GM19351 (cell line): ENCODE data around the gene MOV10.

ENCODE experiments used
- ATAC-seq: cut with Tn5 transposase; IDR thresholded peaks from one replicate; pipeline ENCODE4 v1.9.1; 2021; ENCODE audit warnings: mild to moderate bottlenecking, moderate library complexity; ENCODE audit not compliant: unreplicated experiment

Gene MOV10

DNA sequence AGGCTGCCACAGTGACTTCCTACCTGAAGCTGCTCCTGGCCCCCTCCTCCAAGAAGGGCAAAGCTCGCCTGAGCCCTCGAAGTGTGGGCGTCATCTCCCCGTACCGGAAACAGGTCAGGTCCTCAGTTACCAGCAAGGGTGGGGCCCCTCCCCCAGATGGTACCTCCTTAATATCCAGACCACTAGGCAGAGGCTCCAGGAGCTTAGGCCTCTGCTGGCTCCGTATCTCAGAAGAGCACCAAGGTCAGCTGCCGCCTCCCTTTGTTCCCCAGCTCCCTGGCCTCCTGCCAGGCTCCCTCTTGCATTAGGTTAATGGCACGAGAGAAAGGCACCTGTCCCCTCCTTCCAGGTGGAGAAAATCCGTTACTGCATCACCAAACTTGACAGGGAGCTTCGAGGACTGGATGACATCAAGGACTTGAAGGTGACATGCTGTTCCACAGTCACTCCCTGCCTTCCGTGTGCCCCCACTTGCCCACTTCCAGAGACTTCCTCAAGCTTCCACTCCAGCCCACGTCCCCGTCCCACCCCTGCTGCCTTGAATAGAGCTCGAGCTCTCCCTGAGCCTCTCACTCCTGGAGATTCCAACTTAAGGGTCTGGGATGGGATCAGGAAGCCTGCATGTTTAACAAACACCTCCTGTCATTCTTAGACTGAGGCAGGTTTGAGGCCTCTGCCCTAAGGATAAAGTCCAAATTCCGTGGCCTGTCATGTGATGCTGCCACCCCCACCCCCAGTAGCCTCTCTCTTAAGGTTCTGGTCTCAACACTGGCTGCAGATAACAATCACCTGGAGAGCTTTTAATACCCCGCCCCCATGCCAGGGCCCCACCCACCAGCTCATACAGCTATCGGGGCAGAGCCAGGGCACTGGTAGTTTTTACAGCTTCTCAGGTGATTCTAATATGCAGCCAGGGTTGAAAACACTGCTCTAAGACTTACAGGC, 24.2 kb downstream of the MOV10 start:
- ATAC-seq, result no peak

DNA sequence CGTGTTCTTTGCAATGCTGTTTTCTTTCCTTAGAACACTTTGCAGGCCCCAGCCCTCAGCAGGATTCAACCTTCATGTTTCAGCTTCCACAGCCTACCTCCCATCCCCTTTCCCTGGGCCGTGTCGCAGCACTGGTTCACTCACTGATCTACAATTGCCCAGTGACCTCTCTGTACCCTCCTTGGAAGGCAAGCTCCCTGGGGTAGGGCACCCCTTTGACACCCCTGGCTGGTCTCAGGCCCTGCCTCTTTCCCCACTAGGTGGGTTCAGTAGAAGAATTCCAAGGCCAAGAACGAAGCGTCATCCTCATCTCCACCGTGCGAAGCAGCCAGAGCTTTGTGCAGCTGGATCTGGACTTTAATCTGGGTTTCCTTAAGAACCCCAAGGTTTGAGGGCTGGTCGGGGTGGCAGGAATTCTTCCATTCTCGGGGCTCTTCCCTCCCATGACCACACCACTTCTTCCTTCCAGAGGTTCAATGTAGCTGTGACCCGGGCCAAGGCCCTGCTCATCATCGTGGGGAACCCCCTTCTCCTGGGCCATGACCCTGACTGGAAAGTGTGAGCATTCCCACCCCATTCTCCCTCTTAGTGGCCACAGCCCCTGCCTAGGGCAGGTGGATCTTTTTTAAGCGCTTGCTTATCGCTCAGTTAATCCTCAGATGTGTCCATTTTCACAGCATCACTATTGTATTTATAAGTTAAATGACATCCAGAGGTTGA, 25.1 kb downstream of the MOV10 start:
- no peak for ATAC-seq

DNA sequence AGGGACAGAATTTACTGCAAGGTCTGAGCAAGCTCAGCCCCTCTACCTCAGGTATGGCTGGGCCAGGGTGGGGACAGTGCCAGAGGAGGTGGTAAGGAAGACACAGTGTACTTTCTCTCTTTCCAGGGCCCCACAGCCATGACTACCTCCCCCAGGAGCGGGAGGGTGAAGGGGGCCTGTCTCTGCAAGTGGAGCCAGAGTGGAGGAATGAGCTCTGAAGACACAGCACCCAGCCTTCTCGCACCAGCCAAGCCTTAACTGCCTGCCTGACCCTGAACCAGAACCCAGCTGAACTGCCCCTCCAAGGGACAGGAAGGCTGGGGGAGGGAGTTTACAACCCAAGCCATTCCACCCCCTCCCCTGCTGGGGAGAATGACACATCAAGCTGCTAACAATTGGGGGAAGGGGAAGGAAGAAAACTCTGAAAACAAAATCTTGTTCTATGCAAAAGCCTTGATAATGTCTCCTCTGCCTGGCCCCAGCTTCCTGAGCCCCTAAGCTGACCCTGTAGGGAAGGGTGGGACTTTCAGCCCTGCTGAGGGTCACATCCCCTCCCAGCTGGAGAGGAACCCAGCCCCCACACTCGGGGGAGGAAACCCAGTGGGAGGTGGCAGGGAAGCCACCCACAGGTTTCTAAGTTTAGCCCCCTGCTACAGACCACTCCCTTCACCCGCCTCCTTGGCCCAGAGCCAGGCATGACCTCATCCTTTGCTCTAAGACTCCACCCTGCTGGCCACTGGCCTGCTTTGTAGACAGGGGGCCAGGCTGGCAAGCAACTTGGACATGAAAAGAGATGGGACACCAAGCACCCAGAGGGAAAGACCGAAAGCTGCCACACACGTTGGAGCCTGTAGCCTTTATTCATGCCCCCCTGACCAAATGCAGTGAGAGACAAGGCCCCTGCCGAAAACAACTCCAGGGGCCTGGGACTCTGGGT, 26.1 kb downstream of the MOV10 start:
- peak; percentile 38 for ATAC-seq

DNA sequence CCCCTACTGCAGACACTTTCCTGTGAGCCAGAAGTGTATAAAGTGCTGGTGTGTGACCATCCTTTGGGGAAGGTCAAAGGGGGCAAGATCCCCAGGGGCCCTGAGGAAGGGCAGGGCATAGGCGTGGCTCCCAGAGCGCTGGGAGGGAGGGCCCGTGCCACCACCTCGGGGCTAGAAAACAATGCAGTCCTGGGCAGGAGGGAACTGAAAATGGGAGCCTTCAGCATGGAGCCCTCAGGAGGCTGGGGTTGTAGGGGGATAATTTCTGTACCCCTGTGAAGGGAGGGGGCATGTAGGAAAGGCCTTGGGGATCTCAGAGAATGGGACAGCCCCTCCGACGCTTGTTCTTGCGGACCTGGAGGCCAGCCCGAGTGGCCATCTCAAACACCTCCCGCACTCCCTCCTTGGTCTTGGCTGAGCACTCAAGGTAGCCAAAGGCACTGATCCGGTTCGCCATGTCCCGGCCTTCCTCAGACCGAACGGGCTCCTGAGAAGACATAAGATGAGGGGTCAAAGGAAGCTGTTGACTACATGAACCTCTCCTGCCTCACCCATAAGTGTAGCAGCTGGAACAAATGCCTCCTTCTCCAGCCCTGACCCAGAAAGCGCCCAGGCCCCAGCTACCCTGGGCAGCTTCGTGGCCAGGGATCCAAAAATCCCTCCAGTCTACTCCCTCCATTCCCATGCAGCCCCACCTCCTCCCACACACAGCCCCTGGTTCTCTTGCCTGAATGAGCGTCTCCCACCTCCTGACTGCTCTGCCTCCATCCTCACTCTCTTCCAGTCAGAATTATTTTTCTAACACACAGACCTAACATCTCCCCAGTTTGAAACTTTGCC, 27.0 kb downstream of the MOV10 start:
- no peak for ATAC-seq

DNA sequence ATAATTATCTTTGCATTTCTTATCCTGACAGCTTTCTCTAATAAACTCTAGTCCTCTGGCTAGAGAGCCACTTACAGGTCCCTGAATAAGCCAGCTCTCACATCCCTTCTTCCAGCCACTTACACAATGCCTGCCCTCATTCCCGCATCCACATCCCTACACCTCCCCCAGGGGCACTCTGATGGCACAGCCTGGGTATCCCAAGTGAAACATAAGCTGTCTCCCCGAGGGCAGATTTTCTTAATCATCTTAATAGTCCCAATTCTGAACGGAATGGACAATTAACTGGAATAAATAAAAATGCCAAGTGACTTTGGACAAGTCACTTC, 27.6 kb downstream of the MOV10 start:
- no peak for ATAC-seq

DNA sequence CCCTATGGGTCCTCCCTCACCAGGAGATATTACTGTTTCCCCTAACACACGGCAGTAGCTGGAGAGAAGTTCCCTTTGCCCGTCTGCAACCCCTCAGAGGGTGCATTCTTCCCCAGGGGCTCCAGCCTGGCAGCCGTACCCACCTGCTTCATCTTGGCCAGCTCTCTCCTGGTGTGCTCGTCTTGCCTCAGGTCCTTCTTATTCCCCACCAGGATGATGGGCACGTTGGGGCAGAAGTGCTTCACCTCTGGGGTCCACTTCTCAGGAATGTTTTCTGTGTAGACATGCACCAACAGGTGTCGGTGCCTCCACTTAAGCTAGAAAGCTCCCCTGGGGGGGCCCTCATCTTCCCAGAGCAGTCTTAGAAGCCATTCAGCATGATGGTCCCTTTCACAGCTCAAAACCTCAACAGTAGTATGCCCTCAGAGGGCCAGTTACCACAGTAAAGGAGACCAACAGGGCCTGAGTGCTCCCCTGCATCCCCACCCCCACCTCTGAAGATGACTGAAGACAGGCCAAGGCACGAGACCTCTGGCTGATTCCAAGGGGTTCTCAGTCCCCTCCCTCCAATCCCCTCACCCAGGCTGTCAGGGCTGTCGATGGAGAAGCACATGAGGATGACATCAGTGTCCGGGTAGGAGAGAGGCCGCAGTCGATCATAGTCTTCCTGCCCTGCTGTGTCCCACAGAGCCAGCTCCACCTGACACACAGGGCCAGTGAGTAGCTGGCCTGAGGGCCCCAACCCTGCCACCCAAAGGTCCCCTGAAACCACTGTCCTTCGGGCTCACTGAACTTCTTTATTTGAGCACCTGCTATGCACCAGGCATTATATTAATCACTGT, 28.2 kb downstream of the MOV10 start:
- ATAC-seq, result no peak

DNA sequence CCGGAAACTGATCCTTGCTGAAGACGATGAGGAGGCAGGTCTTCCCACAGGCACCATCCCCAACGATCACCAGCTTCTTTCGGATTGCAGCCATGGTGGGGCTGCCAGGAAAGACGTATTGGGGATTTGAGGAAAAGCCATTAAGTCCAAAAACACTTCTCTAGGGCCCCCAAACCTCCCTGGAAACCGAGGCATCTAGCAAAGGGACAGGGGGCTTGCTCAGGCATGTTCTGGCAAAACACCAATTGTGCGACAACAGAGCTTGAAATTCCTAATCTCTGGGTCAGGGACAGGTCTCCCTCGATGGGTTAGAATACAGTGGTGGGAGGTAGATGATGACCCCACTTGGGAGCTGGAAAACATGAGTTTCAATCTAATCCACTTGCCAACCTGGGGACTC, 29.2 kb downstream of the MOV10 start:
- no peak for ATAC-seq

DNA sequence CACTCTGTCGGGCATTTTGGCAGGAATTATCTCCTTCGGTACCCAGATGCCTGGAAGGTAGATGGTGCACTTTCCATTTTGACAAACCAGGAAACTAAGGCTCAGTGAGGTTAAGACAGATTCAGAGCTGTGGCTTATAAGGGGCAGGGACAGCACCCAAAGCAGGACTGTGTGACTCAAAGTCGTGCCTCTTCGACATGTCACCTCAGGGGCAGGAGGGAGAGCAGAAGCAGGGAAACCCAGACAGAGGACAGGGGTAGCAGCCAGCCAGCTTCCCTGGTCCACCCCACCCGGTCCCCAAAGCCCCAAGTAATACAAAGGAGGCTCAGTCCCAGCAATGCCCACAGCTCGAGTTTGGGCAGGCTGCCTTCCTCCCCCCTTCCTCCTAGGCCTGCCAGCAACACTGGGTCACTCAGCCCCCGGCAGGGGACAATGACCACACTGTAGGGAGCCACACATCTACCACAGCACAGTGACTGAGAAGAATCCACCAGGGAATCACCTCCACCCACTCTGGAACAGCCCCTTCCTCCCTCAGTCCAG, 30.0 kb downstream of the MOV10 start:
- ATAC-seq, result peak; percentile 0

DNA sequence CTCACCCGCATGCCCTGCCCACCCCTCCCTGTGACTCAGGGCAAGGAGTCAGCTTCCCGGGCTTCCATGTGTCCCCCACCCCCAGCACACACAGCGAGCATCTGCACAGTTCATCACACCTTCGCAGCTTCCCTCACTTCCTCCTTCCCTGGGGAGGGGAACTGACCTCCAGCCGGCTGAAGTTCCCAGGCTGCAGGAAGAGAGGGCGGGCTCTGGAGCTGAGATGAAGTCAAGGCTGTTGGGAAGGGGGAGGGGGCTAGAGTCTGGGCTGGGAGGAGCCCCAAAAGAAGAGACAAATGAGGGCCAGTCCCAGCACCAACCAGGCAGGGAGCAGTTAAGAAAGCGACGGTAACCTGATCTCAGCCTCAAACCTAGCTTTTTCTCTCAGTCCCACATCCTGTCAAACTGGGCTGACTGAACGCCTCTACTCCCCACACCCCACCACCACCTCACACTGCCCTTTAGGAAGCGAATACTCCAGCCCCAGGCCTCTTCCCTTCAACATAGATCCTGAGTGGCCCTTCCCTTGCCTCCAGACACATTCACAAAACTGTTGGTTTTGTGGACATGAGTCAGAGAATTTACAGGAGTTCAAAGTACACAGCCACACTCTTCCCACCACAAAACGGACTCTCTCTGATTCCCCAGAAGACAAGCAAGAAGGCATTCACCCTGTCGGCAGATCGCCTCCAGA, 30.6 kb downstream of the MOV10 start:
- peak; percentile 69 for ATAC-seq

DNA sequence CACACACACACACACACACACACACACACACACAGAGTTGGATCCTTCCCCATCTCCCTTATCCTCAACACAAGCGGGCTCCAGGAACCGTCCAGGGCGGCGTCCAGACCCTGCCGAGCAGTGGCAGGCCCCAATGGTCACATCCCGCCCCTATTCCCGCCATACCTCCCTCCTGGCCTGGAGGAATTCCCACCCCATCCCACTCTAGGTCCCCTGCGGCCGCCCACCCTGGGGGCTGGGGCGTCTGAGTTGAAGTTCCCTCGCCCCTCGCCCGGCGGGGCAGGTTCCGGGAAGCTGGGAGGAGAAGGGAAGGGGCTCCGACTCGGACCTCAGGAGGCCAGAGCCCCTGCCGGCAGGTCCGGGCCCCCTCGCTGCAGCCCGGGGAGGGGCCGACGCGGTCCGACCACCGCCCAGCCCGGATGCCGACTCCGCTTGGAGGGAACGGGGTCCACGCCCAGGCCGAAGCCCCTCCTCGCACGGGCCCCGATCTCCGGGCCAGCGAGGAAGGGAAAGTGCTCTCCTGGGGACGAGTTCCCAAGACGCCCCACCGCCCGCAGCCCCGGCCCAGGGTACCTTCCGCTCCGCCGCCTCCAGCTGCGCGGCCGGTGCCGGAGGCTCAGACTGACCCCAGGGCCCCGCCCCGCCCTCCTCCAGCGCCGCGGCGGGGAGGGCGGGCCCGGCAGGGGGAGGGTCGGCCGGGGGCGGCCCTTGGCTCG, 32.2 kb downstream of the MOV10 start, which contains the start of gene RHOC:
Gene RHOC, minus strand, starts transcription at position 623 of the 716 bp plus-strand sequence. CDS start 3,328 bp downstream, outside the sequence.
- peak; percentile 62 for ATAC-seq

DNA sequence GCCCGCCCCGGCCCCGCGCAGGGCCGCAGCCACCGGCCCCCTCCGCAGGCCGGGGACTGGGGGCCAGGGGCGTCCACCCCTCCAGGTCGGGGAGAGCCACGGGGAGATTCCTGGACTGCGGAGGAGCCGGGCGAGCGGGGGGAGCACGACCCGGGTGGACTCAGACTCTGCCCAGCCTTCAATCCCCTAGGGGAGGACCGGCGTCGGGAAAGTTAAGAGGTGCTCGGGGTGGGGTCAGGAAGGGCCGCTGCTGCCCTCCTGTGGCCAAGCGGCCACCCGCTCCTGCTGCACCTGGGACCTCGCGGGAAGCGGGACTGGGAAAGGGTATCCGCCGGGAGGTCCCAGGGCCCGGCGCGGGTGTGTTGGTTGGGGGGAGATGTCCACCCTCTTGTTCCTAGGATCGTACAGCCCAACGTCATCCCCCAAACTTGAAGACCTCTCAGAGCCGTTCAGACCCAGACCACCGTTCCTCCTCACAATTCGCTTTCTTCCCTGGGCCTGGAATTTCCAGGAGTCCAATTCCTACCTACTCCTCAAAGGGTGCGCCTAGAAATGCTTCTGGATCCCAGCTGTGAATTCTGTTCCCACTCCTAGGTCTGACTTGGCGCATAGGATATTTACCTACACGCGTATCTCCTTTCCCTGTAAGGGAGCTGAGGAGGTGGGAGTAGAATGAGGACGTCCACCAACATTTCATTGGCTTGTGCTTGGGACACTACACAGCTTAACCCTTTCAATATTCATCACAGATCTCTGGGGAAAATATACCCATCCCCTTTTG, 33.0 kb downstream of the MOV10 start:
- ATAC-seq, result peak; percentile 53

DNA sequence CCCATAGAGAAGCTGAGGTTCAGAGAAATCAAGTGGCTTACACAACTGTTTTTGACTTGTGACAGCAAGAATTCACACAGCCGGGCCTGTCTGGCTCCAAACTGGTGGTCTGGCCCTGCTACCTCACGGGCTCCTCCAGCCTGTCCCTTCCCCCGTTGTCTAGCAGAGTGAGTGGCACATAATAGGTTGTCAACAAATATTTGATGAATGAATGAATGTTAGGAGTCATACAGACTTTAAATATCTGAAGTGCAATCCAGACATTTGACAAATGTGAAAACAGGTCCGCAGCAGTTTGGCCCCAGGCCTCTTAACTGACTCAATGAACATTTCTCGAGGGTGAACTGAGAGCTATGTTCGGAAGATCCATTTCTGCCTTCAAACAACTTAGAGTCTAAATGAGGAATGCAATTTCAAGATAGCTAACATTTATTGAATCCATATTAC, 33.6 kb downstream of the MOV10 start:
- ATAC-seq, result no peak

DNA sequence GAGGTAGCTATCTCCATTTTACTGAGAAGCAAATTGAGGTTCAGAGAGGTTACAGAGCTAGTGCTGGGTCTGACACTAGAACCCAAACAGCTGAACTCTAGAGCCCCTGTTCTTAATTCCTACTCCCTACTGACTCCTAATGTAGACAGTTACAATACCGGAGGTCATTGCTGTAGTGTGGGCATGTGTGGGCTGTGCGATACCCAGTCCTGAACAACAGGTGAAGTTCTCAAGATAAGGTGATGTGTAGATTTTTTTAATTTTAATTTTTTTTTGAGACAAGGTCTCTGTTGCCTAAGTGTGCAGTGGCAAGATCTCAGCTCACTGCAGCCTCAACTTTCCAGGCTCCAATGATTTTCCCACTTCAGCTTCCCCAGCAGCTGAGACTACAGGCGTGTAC, 34.0 kb downstream of the MOV10 start:
- no peak for ATAC-seq

DNA sequence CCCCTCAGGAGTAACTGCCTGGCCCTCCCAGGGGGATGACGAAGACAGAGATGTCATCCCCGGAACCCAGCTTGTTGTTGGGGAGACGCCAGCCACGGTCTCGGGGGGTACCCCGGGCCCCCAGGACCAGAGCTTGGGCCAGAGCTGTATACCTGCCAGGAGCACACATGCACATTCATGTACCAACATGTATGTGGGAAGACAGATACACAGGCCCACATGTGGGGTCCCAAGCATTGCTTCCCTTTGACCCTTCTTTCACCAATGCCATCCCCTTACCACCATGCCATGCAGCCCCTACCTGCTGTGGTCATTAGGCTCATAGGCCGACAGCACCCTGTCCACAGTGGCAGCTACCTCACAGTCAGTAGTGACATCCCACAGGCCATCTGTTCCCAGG, 35.7 kb downstream of the MOV10 start:
- ATAC-seq, result no peak

DNA sequence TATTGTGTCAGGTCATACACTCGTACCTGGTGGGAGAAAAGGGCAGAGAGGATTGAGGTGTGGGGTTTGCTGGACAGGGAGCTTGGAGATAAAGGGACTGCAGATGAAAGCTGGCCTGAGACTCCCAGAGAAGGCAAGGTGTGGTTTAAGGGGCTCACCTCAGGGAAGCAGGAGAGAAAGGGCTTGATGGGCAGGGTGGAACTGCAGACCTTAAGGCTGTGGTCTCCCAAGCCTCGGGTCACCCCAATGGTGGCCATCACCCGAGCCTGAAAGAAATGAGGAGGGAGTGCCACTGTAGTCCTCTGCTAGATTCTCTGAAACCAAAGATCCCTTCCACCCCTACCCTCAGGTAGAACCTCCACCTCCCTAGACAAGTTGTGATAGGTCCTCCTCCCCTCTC, 36.1 kb downstream of the MOV10 start:
- no peak for ATAC-seq

DNA sequence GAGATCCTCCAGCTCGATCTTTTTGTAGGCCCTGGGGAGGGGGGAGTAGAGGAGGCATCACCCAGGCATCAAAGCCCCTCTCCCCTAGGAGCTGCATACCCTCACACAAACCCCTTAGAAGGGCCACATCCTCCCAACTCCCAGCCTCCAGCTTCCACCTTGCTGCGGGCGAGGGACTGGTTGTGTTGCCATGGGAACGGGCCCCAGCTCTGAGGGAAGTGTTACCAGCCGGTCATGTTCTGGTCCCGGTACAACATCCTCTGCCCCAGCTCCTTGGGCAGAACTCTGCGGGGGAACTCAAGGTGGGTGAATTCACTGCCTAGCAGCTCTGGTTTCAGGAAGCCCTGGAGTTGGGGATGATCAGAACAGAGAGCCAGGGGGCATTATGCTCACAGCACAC, 36.6 kb downstream of the MOV10 start:
- no peak for ATAC-seq

DNA sequence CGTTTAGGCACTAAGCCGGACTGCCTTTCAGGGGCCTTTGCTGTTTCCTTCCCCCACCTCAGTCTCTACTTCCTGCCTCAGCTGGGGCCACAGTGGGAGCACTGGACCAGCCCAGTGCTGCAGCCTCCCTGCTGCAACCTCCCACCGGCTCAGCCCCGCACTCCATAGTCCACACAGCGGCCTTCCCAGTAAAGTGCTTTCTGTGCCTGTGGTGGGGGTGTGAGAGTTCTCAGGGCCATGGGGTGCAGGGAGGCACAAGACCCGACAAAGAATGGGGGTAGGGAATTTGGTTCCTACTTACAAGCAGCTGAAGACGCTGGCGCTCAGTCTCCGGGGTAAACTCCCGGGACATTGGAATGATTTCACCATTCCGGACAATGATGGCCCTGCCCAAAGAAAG, 37.2 kb downstream of the MOV10 start:
- no peak for ATAC-seq
